Loucy (cell line): ENCODE measurements around the gene ATP1A2.

Source experiments
- H2AFZ ChIP-seq: fragments of 200-600 bp; sonication (generic); 2 replicates; pipeline ENCODE4 v1.6.0; 2016; ENCODE audit warnings: antibody characterized with exemption, mild to moderate bottlenecking, low read length, moderate library complexity
- H3F3A ChIP-seq: fragments of 200-600 bp; 2 replicates; pipeline ENCODE4 v1.6.0; 2016; ENCODE audit warnings: antibody characterized with exemption, low read depth, mild to moderate bottlenecking
- H3K27me3 ChIP-seq: fragments of 200-600 bp; sonication (generic); 2 replicates; pipeline ENCODE4 v1.6.1; 2014; ENCODE audit warnings: low read length, mild to moderate bottlenecking; ENCODE audit not compliant: insufficient read depth, poor library complexity, severe bottlenecking
- H3K36me3 ChIP-seq: fragments of 200-600 bp; sonication (generic); 2 replicates; pipeline ENCODE4 v1.6.1; 2016; ENCODE audit warnings: low read length; ENCODE audit not compliant: insufficient read depth
- H3K4me1 ChIP-seq: fragments of 200-600 bp; sonication (generic); 2 replicates; pipeline ENCODE4 v1.5.1; 2014; ENCODE audit warnings: low read length, mild to moderate bottlenecking; ENCODE audit not compliant: insufficient read depth, poor library complexity, severe bottlenecking
- H3K4me2 ChIP-seq: fragments of 200-600 bp; sonication (generic); 2 replicates; pipeline ENCODE4 v1.6.0; 2014; ENCODE audit warnings: antibody characterized with exemption, low read length, low read depth, mild to moderate bottlenecking; ENCODE audit not compliant: poor library complexity, severe bottlenecking
- H3K4me3 ChIP-seq: fragments of 200-600 bp; sonication (generic); 2 replicates; pipeline ENCODE4 v1.5.1; 2014; ENCODE audit warnings: low read length, mild to moderate bottlenecking, mixed read lengths; ENCODE audit not compliant: poor library complexity, severe bottlenecking
- H3K79me2 ChIP-seq: fragments of 200-600 bp; sonication (generic); 2 replicates; pipeline ENCODE4 v1.6.1; 2014; ENCODE audit warnings: low read length; ENCODE audit not compliant: insufficient read depth
- H3K9ac ChIP-seq: fragments of 200-600 bp; sonication (generic); 2 replicates; pipeline ENCODE4 v1.6.0; 2014; ENCODE audit warnings: mild to moderate bottlenecking, low read depth, low read length, moderate library complexity; ENCODE audit not compliant: poor library complexity, severe bottlenecking
- H3K9me2 ChIP-seq: fragments of 200-600 bp; sonication (generic); replicated peaks from 2 replicates; pipeline ENCODE4 v1.6.1; 2016; ENCODE audit warnings: low read depth, low read length, mixed read lengths
- H3K9me3 ChIP-seq: fragments of 200-600 bp; sonication (generic); 2 replicates; pipeline ENCODE4 v1.6.1; 2014; ENCODE audit warnings: mild to moderate bottlenecking, antibody characterized with exemption, low read length, low read depth; ENCODE audit not compliant: insufficient read depth
- H4K20me1 ChIP-seq: fragments of 200-600 bp; sonication (generic); 2 replicates; pipeline ENCODE4 v1.6.0; 2014; ENCODE audit warnings: antibody characterized with exemption, low read length, mild to moderate bottlenecking; ENCODE audit not compliant: insufficient read depth, poor library complexity, severe bottlenecking
- CTCF ChIP-seq: fragments of 200-600 bp; sonication (generic); conservative IDR thresholded peaks from 2 replicates; pipeline ENCODE4 v1.5.1; 2014; ENCODE audit warnings: mild to moderate bottlenecking, antibody characterized with exemption, low read length
- EZH2phosphoT487 ChIP-seq: fragments of 200-600 bp; IDR thresholded peaks from 2 replicates; pipeline ENCODE4 v1.6.1; 2018; ENCODE audit warnings: antibody characterized with exemption, mild to moderate bottlenecking, moderate library complexity, borderline replicate concordance

The ATP1A2 gene

GRCh38 chr1:160074865-160075264 is 40.7 kb upstream of the ATP1A2 start:
- Histone ChIP-seq H3K9me3 (no peaks in the 10 kb centered on the region), H3K36me3 (no peaks in the 10 kb centered on the region), H2AFZ (no peak overlapping the region), H3K4me3 (no peak overlapping the region), H3K9ac (no peak overlapping the region), H3K9me2 (no peaks in the 10 kb centered on the region), H3K79me2 (no peaks in the 10 kb centered on the region), H3K27me3 (peaks cover 9% of the 10 kb centered on the region), H3F3A (no peaks in the 10 kb centered on the region), H3K4me2 (no peak overlapping the region), H3K4me1 (peaks cover 6% of the 10 kb centered on the region), H4K20me1 (no peaks in the 10 kb centered on the region)
- TF ChIP-seq EZH2phosphoT487 (no peak), CTCF (no peak)

GRCh38 chr1:160075836-160076235 is 39.7 kb upstream of the ATP1A2 start:
- no peaks in the 10 kb centered on the region for H3K79me2 ChIP-seq
- no peak overlapping the region for H3K4me2 ChIP-seq
- no peak overlapping the region for H2AFZ ChIP-seq
- no peaks in the 10 kb centered on the region for H4K20me1 ChIP-seq
- H3K36me3 ChIP-seq: no peaks in the 10 kb centered on the region
- H3K4me3 ChIP-seq: no peak overlapping the region
- no peaks in the 10 kb centered on the region for H3K9me2 ChIP-seq
- H3F3A ChIP-seq: no peaks in the 10 kb centered on the region
- no peak overlapping the region for H3K9ac ChIP-seq
- H3K4me1 ChIP-seq: no peaks in the 10 kb centered on the region
- TF ChIP-seq EZH2phosphoT487: no peak
- TF ChIP-seq CTCF: no peak
- no peaks in the 10 kb centered on the region for H3K9me3 ChIP-seq
- peaks cover 6% of the 10 kb centered on the region for H3K27me3 ChIP-seq

DNA sequence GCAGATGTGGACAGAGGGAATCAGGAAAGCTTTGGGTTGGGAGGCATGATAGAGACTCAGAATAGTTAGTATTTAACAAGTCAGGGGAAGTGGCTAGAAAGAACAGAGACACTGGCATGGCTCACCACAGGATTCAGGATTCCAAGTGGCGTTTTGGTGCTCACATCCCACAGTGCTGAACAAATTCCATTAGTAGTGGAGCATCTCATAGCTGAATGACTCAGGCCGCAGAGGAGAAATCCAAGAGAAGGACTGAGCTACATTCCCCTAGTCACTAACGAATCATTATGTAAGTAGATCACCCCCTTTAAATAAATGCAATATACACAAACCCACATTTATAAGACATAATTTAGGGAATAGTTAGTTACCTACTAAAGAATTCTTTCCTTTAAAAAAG is 39.3 kb upstream of the ATP1A2 start:
- Histone ChIP-seq H3K27me3 (peaks cover 1% of the 10 kb centered on the region), H3K4me1 (no peaks in the 10 kb centered on the region), H3K4me3 (no peak overlapping the region), H3K36me3 (no peaks in the 10 kb centered on the region), H4K20me1 (no peaks in the 10 kb centered on the region), H3F3A (no peaks in the 10 kb centered on the region), H3K4me2 (no peak overlapping the region), H2AFZ (no peak overlapping the region), H3K9ac (no peak overlapping the region), H3K9me2 (no peaks in the 10 kb centered on the region), H3K79me2 (no peaks in the 10 kb centered on the region), H3K9me3 (no peaks in the 10 kb centered on the region)
- TF ChIP-seq EZH2phosphoT487 (no peak), CTCF (no peak)
